Body of pancreas (tissue), 4 donors: ENCODE measurements around the gene INF2.

ENCODE experiments used
- POLR2A ChIP-seq, 3 donors: fragments of 450-650 bp; IDR thresholded peaks; one replicate each; pipeline ENCODE4 v1.6.1; 2016; ENCODE audit warnings: antibody characterized with exemption in 3 of 3, mild to moderate bottlenecking in 2 of 3
- TF ChIP-seq, protein P1 (sequence below), 7 experiments: fragments of 450-650 bp in 4 of 7; fragments of 200-600 bp in 3 of 7; sonication (generic) in 3 of 7; IDR thresholded peaks; one replicate each; pipeline ENCODE4 v1.5.1; 2016 to 2019; ENCODE audit warnings: antibody characterized with exemption in 7 of 7

- TF ChIP-seq, protein P1, sequence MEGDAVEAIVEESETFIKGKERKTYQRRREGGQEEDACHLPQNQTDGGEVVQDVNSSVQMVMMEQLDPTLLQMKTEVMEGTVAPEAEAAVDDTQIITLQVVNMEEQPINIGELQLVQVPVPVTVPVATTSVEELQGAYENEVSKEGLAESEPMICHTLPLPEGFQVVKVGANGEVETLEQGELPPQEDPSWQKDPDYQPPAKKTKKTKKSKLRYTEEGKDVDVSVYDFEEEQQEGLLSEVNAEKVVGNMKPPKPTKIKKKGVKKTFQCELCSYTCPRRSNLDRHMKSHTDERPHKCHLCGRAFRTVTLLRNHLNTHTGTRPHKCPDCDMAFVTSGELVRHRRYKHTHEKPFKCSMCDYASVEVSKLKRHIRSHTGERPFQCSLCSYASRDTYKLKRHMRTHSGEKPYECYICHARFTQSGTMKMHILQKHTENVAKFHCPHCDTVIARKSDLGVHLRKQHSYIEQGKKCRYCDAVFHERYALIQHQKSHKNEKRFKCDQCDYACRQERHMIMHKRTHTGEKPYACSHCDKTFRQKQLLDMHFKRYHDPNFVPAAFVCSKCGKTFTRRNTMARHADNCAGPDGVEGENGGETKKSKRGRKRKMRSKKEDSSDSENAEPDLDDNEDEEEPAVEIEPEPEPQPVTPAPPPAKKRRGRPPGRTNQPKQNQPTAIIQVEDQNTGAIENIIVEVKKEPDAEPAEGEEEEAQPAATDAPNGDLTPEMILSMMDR (IDR thresholded peaks at IDR 0.05): peak; percentile 70 to 96 (median 84)
- peak in 2 of 3 donors; percentile 13 to 23 for TF ChIP-seq POLR2A (IDR thresholded peaks at IDR 0.05)
Observed at GRCh38 chr14:104723651-104724406, 34.4 kb downstream of the INF2 start, which contains the start of gene ADSS1.
